Stimulated activated CD4-positive, alpha-beta T cell treated with anti-CD3 and anti-CD28 coated beads, Interleukin-2, amount 100 ng/mL, for 48 hours (primary cell): ENCODE measurements around the gene ST8SIA6.
"Not testable (repeated sequence)": the region's sequence is repeated elsewhere in the genome, so short reads cannot be mapped to it uniquely, and the experiment has no call there.

Experiments used
- DNase-seq, 2 donors: peaks; one replicate each; pipeline ENCODE4 v3.0.0-alpha.2; 2020

ST8SIA6 gene

GRCh38 chr10:17456032-17456548, 1.7 kb upstream of the ST8SIA6 start:
- no peak for DNase-seq

DNA sequence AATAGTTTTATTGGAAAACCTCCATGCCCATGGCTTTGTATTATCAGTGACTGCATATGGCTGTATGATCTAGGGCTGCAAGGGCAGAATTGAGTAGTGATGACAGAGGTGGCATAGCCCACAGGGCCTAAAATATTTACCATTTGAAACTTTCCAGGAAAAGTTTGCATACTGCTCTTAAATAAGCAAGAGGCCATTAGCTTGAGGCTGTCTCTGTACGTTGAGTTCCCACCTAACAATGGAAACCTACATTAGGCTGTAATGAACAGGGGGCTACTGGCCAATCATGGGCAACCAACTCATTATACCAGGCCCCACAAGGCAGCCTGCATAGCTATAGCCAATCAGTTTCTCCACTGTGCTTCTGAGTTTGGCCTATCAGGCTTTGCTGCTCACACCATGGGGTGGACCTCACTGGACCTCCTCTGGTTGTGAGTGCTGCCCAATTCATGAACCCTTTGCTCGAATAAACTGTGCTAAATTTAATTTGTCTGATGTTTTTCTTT, 673 bp upstream of the ST8SIA6 start:
- DNase-seq: no peak

DNA sequence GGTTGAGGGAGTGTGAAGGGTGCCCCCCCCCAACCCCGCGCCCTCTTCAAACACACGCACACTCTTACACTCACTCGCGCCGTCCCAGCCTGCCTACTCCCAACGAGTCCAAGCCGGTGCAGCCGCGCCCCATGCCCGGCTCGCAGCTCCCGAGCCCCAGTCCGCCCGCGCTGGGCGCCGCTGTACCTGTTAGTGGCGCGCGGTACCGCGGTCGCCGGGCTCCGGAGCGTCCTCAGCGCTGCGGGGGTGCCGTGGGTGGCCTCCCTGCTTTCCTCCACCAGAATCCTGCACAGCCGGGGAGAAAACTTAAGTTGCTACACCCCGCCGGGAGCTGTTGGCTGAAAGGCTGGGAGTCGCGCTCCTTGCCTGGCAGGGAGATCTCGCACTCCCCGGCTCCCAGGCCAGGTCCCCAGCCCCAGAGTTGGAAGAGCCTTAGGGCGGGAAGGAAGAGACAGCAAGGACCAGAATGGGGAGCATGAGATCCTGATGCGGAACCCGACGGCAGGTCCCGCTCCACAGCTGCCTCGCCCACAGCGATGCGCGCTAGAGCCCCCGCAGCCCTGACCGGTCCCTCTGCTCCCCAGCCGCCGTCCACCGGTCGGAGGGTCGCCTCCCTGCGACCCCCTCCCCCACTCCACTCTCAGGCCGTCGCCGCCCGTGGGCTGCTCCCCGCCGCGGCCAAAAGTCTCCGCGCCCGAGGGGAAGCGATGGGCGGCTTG, 863 bp downstream of the ST8SIA6 start:
- peak; percentile 11 to 21 for DNase-seq

- DNase-seq: no peak
Measured at GRCh38 chr10:17453035-17453372, 1.4 kb downstream of the ST8SIA6 start.

- no peak for DNase-seq
Measured at GRCh38 chr10:17452060-17452841, 2.1 kb downstream of the ST8SIA6 start.

DNA sequence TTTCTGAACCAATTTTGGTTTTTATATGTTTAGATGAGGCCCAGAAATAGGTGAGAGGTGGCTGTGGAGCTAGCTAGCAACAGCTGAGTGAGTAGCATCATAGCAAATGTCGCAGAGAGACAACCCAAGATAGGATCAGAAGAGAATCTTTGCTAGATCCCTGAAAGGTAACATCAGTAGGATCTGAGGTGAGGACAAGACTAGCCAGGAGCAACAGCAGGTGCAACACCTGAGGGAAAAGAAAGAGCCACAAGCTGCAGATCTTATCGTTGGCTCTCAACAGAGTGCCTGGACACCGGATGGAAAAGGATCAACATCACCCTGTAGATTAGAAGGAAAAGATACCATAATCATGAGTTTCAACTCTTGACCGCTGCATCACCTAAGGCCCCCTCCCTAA, 4.4 kb downstream of the ST8SIA6 start:
- DNase-seq: no peak

DNA sequence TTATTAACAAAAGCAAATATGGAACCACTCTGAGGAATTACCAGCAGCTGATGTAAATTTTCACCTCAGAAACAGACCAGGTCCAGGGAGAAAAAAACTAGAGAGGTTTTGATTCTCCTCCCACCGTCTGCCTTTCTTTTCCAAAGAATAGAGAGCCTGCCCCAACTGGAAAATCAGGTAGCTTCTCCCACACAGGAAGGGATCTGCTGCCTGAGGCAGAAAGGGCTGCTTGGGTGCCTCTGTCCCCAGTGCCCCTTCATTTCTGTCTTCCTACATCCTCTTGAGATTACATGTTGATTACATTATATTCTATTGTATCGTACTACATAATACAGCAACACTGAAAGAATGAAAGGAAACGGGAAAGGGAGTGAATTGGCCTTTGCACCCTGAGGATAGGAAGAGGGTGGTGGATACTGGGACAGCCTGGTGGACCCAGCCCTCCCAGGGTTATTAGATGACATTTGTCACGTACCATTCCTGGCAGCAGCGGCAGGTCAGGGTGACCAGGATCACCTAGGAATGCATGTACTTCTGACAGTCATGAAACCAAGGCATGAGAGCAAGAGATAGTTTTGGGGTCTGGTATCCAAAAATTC, 8.9 kb downstream of the ST8SIA6 start:
- DNase-seq: no peak

DNA sequence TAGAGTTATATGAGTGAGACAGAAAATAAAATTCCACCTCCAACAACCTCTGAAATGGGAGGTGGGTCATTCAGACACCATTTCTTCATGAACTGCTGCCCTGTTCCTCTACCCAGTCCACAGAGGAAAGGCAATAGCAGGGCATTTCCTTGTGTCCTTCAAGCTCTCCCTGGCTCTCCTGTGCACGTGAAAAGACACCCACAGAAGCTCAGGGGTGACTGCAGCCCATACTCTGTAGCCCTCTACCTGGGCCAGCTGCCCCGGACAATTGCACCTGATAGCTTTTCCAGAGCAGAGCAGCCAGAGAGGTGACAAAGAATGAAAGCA, 10.0 kb downstream of the ST8SIA6 start:
- no peak for DNase-seq

GRCh38 chr10:17443707-17444387, 10.5 kb downstream of the ST8SIA6 start:
- DNase-seq: no peak

DNA sequence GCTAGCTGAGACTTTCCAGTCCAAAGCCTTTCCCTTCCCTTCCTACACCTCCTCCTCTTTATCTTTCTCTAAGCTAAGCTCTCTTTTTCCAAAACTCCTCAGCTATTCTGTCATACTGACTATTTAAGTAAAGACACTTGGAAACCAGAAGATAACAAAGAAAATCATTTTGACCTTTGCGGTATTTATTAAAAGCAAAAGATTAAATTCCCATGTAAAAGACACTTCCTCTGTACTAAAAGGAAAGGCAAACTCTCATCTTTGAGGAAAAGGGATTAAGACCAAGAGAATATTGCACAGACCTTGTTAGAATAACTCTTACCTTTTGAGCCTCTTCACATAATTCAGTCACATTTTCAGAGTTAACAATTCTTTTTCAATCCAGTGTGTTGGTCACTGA, 15.8 kb downstream of the ST8SIA6 start:
- DNase-seq: no peak

- DNase-seq: not testable (repeated sequence)
Measured at GRCh38 chr10:17436578-17436977, 17.8 kb downstream of the ST8SIA6 start.

GRCh38 chr10:17435953-17436352, 18.4 kb downstream of the ST8SIA6 start:
- no peak for DNase-seq

- DNase-seq: no peak
Measured at GRCh38 chr10:17435187-17435586, 19.2 kb downstream of the ST8SIA6 start.

- DNase-seq: no peak
Measured at GRCh38 chr10:17432723-17433122, 21.7 kb downstream of the ST8SIA6 start.

- DNase-seq: no peak
Measured at GRCh38 chr10:17431871-17432311, 22.5 kb downstream of the ST8SIA6 start.

DNA sequence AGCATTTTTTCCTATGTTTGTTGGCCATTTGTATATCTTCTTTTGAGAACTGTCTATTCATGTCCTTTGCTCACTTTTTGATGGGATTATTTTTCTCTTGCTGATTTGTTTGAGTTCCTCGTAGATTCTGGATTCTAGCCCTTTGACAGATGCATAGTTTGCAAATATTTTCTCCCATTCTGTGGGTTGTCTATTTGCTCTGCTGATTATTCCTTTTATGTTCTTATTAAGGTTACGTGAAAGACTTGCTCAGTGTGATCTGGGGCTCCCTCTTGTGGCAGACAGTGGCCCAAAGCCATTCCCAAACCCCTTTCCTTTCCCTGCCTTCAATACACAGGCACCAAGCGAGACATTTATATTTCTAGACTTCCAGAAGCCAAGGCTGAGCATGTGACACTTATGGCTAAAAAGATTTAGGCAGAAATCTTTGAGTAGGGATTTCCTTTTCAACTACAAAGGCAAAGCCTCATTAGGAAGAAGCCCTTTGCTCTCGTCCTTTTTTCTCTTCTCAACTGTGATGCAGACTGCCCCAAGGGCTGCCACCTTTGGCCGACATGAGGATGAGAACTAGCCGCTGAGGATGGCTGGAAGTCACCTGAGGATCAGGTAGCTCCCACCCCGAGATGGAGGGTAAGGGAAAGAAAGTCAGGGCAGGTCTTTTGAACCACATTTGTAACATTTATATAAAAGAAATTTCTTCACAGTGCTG, 23.6 kb downstream of the ST8SIA6 start:
- peak; percentile 51 to 60 for DNase-seq

DNA sequence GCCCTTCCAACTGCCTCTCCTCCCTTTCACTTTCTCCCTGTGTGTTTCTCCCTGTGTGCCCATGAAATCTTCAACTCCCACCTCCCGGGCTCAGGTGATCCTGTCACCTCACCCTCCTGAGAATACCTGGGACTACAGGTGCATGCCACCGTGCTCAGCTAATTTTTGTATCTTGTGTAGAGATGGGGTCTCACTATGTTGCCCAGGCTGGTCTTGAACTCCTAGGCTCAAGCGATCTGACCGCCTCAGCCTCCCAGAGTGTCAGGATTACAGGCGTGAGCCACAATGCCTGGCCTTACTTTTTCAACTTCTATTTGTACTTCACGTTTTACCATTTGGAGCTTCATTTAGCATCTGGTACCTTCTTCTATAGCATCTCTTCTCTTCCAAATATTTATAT, 24.9 kb downstream of the ST8SIA6 start:
- DNase-seq: no peak

- DNase-seq: peak; percentile 29 to 43
Measured at GRCh38 chr10:17428351-17429097, 25.9 kb downstream of the ST8SIA6 start.

GRCh38 chr10:17427666-17428350, 26.6 kb downstream of the ST8SIA6 start:
- no peak for DNase-seq

DNA sequence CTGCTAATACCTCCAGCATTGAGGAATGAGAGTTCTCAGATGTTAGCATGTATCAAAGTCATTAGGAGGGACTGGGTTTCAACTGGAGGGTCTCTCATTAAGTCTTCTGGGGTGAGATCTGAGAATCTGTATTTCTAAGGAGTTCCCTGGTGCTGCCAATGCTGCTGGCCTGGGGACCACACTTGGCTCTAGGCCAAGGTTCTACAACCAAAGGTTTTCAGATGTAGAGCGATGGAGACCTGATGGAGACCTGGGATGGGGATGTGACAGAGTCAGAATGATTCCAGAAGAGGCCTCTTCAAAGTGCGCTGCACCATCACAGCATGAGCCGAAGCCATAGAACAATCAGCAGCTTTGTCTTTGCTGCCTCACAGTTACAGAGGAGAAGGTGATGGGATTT, 27.2 kb downstream of the ST8SIA6 start:
- DNase-seq: no peak

- DNase-seq: no peak
Measured at GRCh38 chr10:17426263-17426750, 28.1 kb downstream of the ST8SIA6 start.
